Measurements from ENCODE around the gene COLEC12. TPM values are rescaled to one million over a fixed set of nuclear protein-coding genes. Genes with fewer than 3 reads are reported as not detected.

The COLEC12 gene
- total RNA-seq, 1 experiment from 2014 or later: not detected

GRCh38 chr18:335733-336132 is 164.8 kb downstream of the COLEC12 start:
- H3K9me3 ChIP-seq (ENCODE audit: control insufficient read depth in 1 of 2, insufficient read depth in 1 of 2, low read depth in 1 of 2, low read length in 2 of 2): no peaks in the 10 kb centered on the region
- ATAC-seq (no peak), DNase-seq (ENCODE audit: low read depth, low spot score) (no peak)
- peaks cover 7% of the 10 kb centered on the region; the same call in 1 of the 2 replicates for H3K27me3 ChIP-seq (ENCODE audit: insufficient read depth, low read length)
- intact Hi-C loops (cut with micrococcal nuclease): no loop called here
- no peaks in the 10 kb centered on the region for H3K36me3 ChIP-seq (ENCODE audit: control insufficient read depth in 1 of 2, insufficient read depth in 2 of 2, low read length in 2 of 2)
- no peaks in the 10 kb centered on the region for H3K4me1 ChIP-seq (ENCODE audit: control insufficient read depth in 1 of 2, insufficient read depth in 2 of 2, low read length in 2 of 2)
- H2AFZ ChIP-seq (ENCODE audit: low read depth, low read length, poor library complexity, severe bottlenecking): no peak overlapping the region
- ChIA-PET RAD21 (ENCODE audit: low non-redundant PET in 1 of 2, low total read pairs in 2 of 2, uncharacterized antibody in 2 of 2, unreplicated experiment in 2 of 2) (no interaction called here), POLR2A (no interaction called here), CTCF (no interaction called here)
- H3K9ac ChIP-seq (ENCODE audit: low read length): no peak overlapping the region
- BruUV-seq (replicated peaks): no TSS peak
- H3K79me2 ChIP-seq (ENCODE audit: insufficient read depth, low read length): no peaks in the 10 kb centered on the region
- H3K4me2 ChIP-seq (ENCODE audit: low read length): no peak overlapping the region
- TF ChIP-seq ZBTB33 (IDR thresholded peaks at IDR 0.05; ENCODE audit: extremely low read depth, insufficient replicate concordance, low read length) (no peak), RAD21 (IDR thresholded peaks at IDR 0.05; ENCODE audit: low read depth) (no peak), ATF3 (IDR thresholded peaks at IDR 0.05) (no peak), POLR2A (IDR thresholded peaks at IDR 0.05; ENCODE audit: borderline replicate concordance, extremely low read depth, insufficient read depth, insufficient read length) (no peak), EZH2phosphoT487 (IDR thresholded peaks at IDR 0.05; ENCODE audit: borderline replicate concordance) (no peak), FOSL1 (IDR thresholded peaks at IDR 0.05; ENCODE audit: low read depth) (no peak), ZFX (IDR thresholded peaks at IDR 0.05) (no peak), ZNF274 (IDR thresholded peaks at IDR 0.05; ENCODE audit: low read depth, low read length) (no peak), REST (IDR thresholded peaks at IDR 0.05; ENCODE audit: low read depth) (no peak), TCF7L2 (IDR thresholded peaks at IDR 0.05; ENCODE audit: borderline replicate concordance, extremely low read depth, insufficient read depth, insufficient read length) (no peak), CTCF (IDR thresholded peaks at IDR 0.05 in 2 of 3, conservative IDR thresholded peaks at IDR 0.05 in 1 of 3; ENCODE audit: borderline replicate concordance in 1 of 3, insufficient read depth in 1 of 3, low read depth in 2 of 3, low read length in 2 of 3) (no peak), YY1 (IDR thresholded peaks at IDR 0.05; ENCODE audit: extremely low read depth, insufficient replicate concordance, low read depth, low read length) (no peak), POLR2AphosphoS5 (IDR thresholded peaks at IDR 0.05; ENCODE audit: low read depth, low read length) (no peak), CBX3 (IDR thresholded peaks at IDR 0.05; ENCODE audit: low read depth) (no peak), SRF (IDR thresholded peaks at IDR 0.05; ENCODE audit: low read depth) (no peak), CEBPB (IDR thresholded peaks at IDR 0.05; ENCODE audit: low read depth) (no peak), EZH2 (IDR thresholded peaks at IDR 0.05) (no peak), JUND (IDR thresholded peaks at IDR 0.05) (no peak), SP1 (IDR thresholded peaks at IDR 0.05; ENCODE audit: low read depth) (no peak), ELF1 (IDR thresholded peaks at IDR 0.05; ENCODE audit: borderline replicate concordance, low read depth) (no peak)
- H3K4me3 ChIP-seq (replicated peaks in 1 of 2; ENCODE audit: low read depth in 1 of 2, low read length in 2 of 2): no peak overlapping the region
- H3K27ac ChIP-seq (ENCODE audit: low read depth, low read length): no peak overlapping the region
- no peaks in the 10 kb centered on the region for H4K20me1 ChIP-seq (ENCODE audit: insufficient read depth)
- H3K9me2 ChIP-seq (ENCODE audit: insufficient read depth): no peaks in the 10 kb centered on the region

All from HCT116 (cell line).